K562 treated with DMSO at 1 percent for 12 hours (cell line): Measurements from ENCODE around the gene CKMT2. TPM values are rescaled to one million over a fixed set of nuclear protein-coding genes. Genes with fewer than 3 reads are reported as not detected.

Experiments used
- total RNA-seq: library from RNA; unstranded; fragments of 300-600 nt; gene quantifications from 2 replicates; pipeline ENCODE4 v1.2.3, GENCODE V29; 2022; ENCODE audit not compliant: insufficient read depth

The CKMT2 gene
- not detected in 2 replicates for total RNA-seq

DNA sequence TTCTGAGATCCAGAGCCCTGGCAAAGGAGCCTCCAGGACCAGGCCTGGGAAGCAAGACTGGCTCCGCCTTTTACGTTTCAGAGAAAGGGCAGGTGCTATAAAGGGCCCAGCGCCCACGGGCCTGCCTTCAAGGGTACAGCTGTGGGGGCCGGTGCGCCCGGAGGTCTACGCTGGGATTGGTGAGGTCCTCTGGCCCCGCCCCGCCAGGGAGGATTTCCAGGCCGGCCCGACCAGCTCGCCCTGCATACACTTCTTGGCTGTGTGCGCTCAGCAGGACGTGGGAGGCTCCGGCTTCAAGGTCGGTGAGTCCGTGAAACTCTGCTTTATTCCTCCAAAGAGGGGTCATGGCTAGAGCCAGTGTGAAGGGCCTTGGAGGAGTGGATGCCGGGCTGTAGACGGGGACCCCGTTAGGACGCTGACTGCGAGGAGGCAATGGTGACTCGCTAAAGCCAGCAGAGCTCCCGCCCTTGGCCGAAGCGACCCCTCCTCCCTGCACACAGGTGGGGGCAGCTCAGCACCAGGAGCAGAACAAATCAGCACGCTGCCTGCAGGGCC, at the start of gene CKMT2:
Gene CKMT2 (plus strand): TSS at position 243 of the 555 bp plus-strand sequence. CDS start 17,811 bp downstream, outside the sequence.

DNA sequence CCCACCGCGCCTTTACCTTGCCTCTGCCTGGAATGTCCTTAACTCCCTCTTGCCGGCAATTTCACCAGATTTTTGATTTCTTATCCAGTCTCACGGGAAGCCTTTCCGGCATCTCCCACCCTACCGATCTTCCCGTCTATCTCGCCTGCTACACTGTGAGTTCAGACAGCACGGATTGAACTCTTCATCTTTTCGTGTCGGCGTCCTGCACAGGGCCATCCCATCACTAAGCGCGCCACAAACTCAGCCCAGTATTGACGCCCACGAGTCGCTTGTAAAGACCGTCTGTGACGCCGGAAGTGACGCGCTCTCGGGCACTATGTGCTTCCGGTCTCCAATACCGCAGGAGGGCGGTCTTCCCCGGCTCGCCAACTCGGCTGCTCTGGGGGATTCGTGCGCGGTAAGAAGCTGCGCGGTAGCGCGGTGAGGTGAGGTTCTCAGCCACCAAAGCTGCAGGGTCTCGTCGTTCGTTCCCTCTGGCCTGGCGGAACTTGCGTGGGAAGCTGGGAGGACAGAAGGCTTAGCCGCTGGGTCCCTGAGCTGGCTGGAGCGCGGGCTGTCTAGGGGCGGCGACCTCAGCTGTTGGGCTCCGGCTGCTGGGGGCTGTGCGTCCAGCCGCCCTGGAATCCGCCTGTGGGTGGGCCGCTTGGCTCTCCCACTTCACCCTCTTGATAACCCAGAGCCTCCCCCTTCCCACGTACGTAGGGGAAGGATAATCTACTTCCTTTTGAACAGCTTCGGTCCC, 68.3 kb downstream of the CKMT2 start, which contains the start of gene ZCCHC9:
Gene ZCCHC9 (plus strand): TSS at position 317 of the 745 bp plus-strand sequence. CDS start 3,171 bp downstream, outside the sequence.

Other genes starting within 250 kb of the CKMT2 start
- 32.6 and 44.5 TPM in 2 replicates for gene ZCCHC9, start 68.3 kb downstream of the CKMT2 start, total RNA-seq
- not detected in 2 replicates for gene ACOT12, start 160.8 kb downstream of the CKMT2 start, total RNA-seq